Hepatocyte (in vitro differentiated cells): ENCODE measurements around the gene CXCL5. TPM values are rescaled to one million over a fixed set of nuclear protein-coding genes. Genes with fewer than 3 reads are reported as not detected.

Experiments used
- DNase-seq: peaks from one replicate; pipeline ENCODE4 v3.0.0-alpha.2; 2016; ENCODE audit warnings: low spot score
- H2AFZ ChIP-seq: fragments of 200-600 bp; sonication (generic); 2 replicates; pipeline ENCODE4 v1.6.0; 2016; ENCODE audit warnings: antibody characterized with exemption, mild to moderate bottlenecking
- H3K27ac ChIP-seq: fragments of 200-600 bp; sonication (generic); 2 replicates; pipeline ENCODE4 v1.5.1; 2016; ENCODE audit warnings: mild to moderate bottlenecking
- H3K27me3 ChIP-seq: fragments of 200-600 bp; sonication (generic); 2 replicates; pipeline ENCODE4 v1.6.1; 2016
- H3K36me3 ChIP-seq: fragments of 200-600 bp; sonication (generic); replicated peaks from 2 replicates; pipeline ENCODE4 v1.5.1; 2016; ENCODE audit warnings: low read depth; ENCODE audit not compliant: insufficient read depth
- H3K4me1 ChIP-seq: fragments of 200-600 bp; sonication (generic); 2 replicates; pipeline ENCODE4 v1.5.1; 2016; ENCODE audit warnings: mild to moderate bottlenecking, moderate library complexity; ENCODE audit not compliant: insufficient read depth
- H3K4me2 ChIP-seq: fragments of 200-600 bp; sonication (generic); 2 replicates; pipeline ENCODE4 v1.6.0; 2016
- H3K4me3 ChIP-seq: fragments of 200-600 bp; sonication (generic); 2 replicates; pipeline ENCODE4 v1.5.1; 2016; ENCODE audit warnings: mild to moderate bottlenecking
- H3K79me2 ChIP-seq: fragments of 200-600 bp; sonication (generic); 2 replicates; pipeline ENCODE4 v1.6.0; 2017; ENCODE audit warnings: mild to moderate bottlenecking
- H3K9me2 ChIP-seq: fragments of 200-600 bp; sonication (generic); replicated peaks from 2 replicates; pipeline ENCODE4 v1.6.0; 2017; ENCODE audit warnings: mild to moderate bottlenecking; ENCODE audit not compliant: insufficient read depth
- H3K9me3 ChIP-seq: fragments of 200-600 bp; sonication (generic); 2 replicates; pipeline ENCODE4 v1.5.1; 2016; ENCODE audit warnings: low read depth, mild to moderate bottlenecking
- H4K20me1 ChIP-seq: fragments of 200-600 bp; sonication (generic); 2 replicates; pipeline ENCODE4 v1.6.0; 2016; ENCODE audit warnings: mild to moderate bottlenecking; ENCODE audit not compliant: insufficient read depth, poor library complexity, severe bottlenecking
- CTCF ChIP-seq: fragments of 200-600 bp; sonication (generic); IDR thresholded peaks from 2 replicates; pipeline ENCODE4 v1.5.1; 2016; ENCODE audit warnings: antibody characterized with exemption, mild to moderate bottlenecking; ENCODE audit not compliant: poor library complexity
- EZH2 ChIP-seq: fragments of 200-600 bp; sonication (generic); IDR thresholded peaks from 2 replicates; pipeline ENCODE4 v1.6.1; 2016; ENCODE audit warnings: antibody characterized with exemption, mild to moderate bottlenecking, borderline replicate concordance
- EZH2phosphoT487 ChIP-seq: fragments of 200-600 bp; sonication (generic); IDR thresholded peaks from one replicate; pipeline ENCODE4 v1.6.1; 2018; ENCODE audit warnings: antibody characterized with exemption, mild to moderate bottlenecking, low read depth, moderate library complexity; ENCODE audit not compliant: unreplicated experiment, severe bottlenecking
- WGBS: methylation state at CpG from one replicate; pipeline ENCODE4 v1.1.6; 2016; ENCODE audit warnings: low lambda C conversion rate; ENCODE audit errors: missing lambda C conversion rate; 5-methylcytosine and 5-hydroxymethylcytosine counted together
- polyA plus RNA-seq: library from polyadenylated mRNA; unstranded; fragments of >200 nt; fragmentation: Nextera tagmentation; extraction: Ambion mirVana; gene quantifications from 2 replicates; pipeline ENCODE4 v1.2.1, GENCODE V29; 2016
- total RNA-seq: library from RNA; depleted of rRNA; stranded (reverse); fragments of >200 nt; gene quantifications from 2 replicates; pipeline ENCODE4 v1.2.3, GENCODE V29; 2014

Gene CXCL5
- total and polyA plus RNA-seq, 2 experiments from 2014 or later: 31.3 to 31.9 TPM

GRCh38 chr4:73948990-73949706, 49.3 kb downstream of the CXCL5 start:
- 80% methylated on average over 7 of the region's 7 CpGs for whole genome bisulfite sequencing

DNA sequence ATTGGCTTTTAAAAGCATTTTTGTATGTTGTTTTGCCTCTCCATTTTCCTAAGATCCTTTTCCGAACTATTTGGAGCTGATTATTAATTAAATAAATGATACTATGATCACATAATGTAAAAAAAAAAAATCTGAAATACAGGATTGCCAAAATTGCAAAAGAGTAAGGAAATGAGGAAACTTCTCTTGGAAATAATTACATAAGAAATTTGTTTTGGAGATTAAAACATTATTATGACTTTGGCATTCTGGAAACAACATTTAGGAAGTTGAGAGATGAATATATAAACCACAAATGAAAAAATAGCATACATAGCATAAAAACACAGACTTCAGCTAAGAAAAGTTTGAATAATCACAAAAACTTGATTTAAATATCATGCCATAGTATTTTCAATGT, 50.2 kb downstream of the CXCL5 start:
- H2AFZ ChIP-seq: no peak overlapping the region
- H3K4me2 ChIP-seq: no peak overlapping the region
- no peaks in the 10 kb centered on the region for H4K20me1 ChIP-seq
- peaks cover 19% of the 10 kb centered on the region for H3K27me3 ChIP-seq
- TF ChIP-seq EZH2: no peak
- TF ChIP-seq EZH2phosphoT487: no peak
- no peak for TF ChIP-seq CTCF
- WGBS: 90% methylated on average over 1 of the region's 1 CpG
- no peak overlapping the region for H3K4me3 ChIP-seq
- H3K79me2 ChIP-seq: no peaks in the 10 kb centered on the region
- no peaks in the 10 kb centered on the region for H3K9me3 ChIP-seq
- no peaks in the 10 kb centered on the region for H3K4me1 ChIP-seq
- no peaks in the 10 kb centered on the region for H3K36me3 ChIP-seq
- H3K27ac ChIP-seq: no peak overlapping the region
- no peaks in the 10 kb centered on the region for H3K9me2 ChIP-seq
- no peak for DNase-seq

More at GRCh38 chr4:73948990-73949706, 49.3 kb downstream of the CXCL5 start:
- no peak for TF ChIP-seq EZH2
- TF ChIP-seq CTCF: no peak
- TF ChIP-seq EZH2phosphoT487: no peak
- no peak for DNase-seq
- Histone ChIP-seq H3K79me2 (no peaks in the 10 kb centered on the region), H2AFZ (no peak overlapping the region), H3K9me2 (no peaks in the 10 kb centered on the region), H3K27ac (no peak overlapping the region), H4K20me1 (no peaks in the 10 kb centered on the region), H3K4me1 (no peaks in the 10 kb centered on the region), H3K27me3 (peaks cover 10% of the 10 kb centered on the region), H3K36me3 (no peaks in the 10 kb centered on the region), H3K4me2 (no peak overlapping the region), H3K4me3 (no peak overlapping the region), H3K9me3 (no peaks in the 10 kb centered on the region)

GRCh38 chr4:73947239-73947985, 51.1 kb downstream of the CXCL5 start:
- WGBS: 65% methylated on average over 3 of the region's 3 CpGs
- Histone ChIP-seq H4K20me1 (no peaks in the 10 kb centered on the region), H3K27ac (no peak overlapping the region), H3K9me3 (no peaks in the 10 kb centered on the region), H3K4me2 (no peak overlapping the region), H3K27me3 (peaks cover 27% of the 10 kb centered on the region), H3K4me3 (no peak overlapping the region), H3K9me2 (no peaks in the 10 kb centered on the region), H3K36me3 (no peaks in the 10 kb centered on the region), H2AFZ (no peak overlapping the region), H3K79me2 (no peaks in the 10 kb centered on the region), H3K4me1 (no peaks in the 10 kb centered on the region)
- no peak for TF ChIP-seq EZH2
- no peak for TF ChIP-seq CTCF
- TF ChIP-seq EZH2phosphoT487: no peak
- no peak for DNase-seq
